HL-60 (cell line): ENCODE results near the gene IFIT5.
"Not testable (repeated sequence)": the region's sequence is repeated elsewhere in the genome, so short reads cannot be mapped to it uniquely, and the experiment has no call there.

Experiments
- DNase-seq, 2 experiments: peaks; one replicate each; pipeline ENCODE4 v3.0.0-alpha.2; 2010 to 2020; ENCODE audit warnings: low read depth in 1 of 2, low spot score in 1 of 2
- H3K27ac ChIP-seq: fragments of 250-450 bp; sonication (Bioruptor Pico); replicated peaks from 2 replicates; pipeline ENCODE4 v1.5.1; 2020; ENCODE audit warnings: mild to moderate bottlenecking, moderate library complexity
- H3K27me3 ChIP-seq: fragments of 250-450 bp; sonication (Bioruptor Pico); 2 replicates; pipeline ENCODE4 v1.5.1; 2021; ENCODE audit warnings: mild to moderate bottlenecking, moderate library complexity; ENCODE audit not compliant: insufficient read depth, poor library complexity, severe bottlenecking
- H3K4me3 ChIP-seq: replicated peaks from 2 replicates; pipeline ENCODE4 v1.5.1; 2011; ENCODE audit warnings: mild to moderate bottlenecking, control low read depth, low read length; ENCODE audit not compliant: insufficient read depth
- GABPA ChIP-seq: IDR thresholded peaks from 2 replicates; pipeline ENCODE4 v1.6.1; 2012; ENCODE audit warnings: low read depth
- POLR2AphosphoS5 ChIP-seq: IDR thresholded peaks from 2 replicates; pipeline ENCODE4 v1.6.1; 2012; ENCODE audit warnings: low read depth
- SPI1 ChIP-seq: IDR thresholded peaks from 2 replicates; pipeline ENCODE4 v1.6.1; 2012; ENCODE audit warnings: low read depth, mild to moderate bottlenecking, borderline replicate concordance
- TF ChIP-seq, protein P1 (sequence below): IDR thresholded peaks from 2 replicates; pipeline ENCODE4 v1.6.1; 2012; ENCODE audit warnings: low read depth; ENCODE audit not compliant: insufficient replicate concordance
- TF ChIP-seq, protein P2 (sequence below): IDR thresholded peaks from one replicate; pipeline ENCODE4 v1.5.1; 2011; ENCODE audit warnings: low read length, control low read depth, inconsistent platforms; ENCODE audit not compliant: insufficient read depth

IFIT5 gene

DNA sequence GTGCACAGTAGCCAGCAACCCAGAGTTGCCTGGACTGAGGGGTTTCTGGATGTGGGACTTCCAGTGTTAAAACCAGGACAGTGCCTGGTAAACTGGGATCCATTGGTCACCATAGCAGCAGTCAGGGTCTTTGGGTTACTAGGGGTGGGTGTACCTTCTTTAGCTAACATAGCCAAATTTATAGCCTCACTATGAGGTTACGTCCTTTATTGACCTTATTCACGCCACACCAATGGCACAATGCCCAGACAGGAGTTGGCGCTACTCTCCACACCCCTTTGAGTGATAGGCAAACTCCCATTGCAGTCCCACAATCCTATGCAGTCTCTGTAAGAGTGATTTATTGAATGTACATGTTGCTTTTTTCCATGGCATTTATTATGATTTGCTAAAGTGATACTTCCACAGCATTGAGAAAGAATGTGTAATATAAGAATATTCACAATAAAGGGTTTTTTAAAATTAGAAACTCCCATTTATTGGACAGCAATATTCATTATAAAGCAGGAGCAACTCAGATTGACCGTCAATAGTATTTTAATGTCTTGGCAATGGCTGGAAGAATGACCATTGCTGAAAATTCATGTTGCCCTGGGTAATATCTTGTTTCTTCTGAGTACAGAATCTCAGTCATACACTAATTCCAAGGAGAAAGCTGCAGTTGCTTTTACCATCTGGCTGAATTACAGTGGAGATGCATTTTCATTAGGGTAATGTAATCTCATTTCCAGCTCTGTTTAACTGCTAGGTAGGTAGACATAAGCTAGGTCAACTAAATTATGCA, 26.1 kb downstream of the IFIT5 start:
- TF ChIP-seq POLR2AphosphoS5 (no peak), GABPA (no peak), SPI1 (no peak)
- TF ChIP-seq, protein P1, sequence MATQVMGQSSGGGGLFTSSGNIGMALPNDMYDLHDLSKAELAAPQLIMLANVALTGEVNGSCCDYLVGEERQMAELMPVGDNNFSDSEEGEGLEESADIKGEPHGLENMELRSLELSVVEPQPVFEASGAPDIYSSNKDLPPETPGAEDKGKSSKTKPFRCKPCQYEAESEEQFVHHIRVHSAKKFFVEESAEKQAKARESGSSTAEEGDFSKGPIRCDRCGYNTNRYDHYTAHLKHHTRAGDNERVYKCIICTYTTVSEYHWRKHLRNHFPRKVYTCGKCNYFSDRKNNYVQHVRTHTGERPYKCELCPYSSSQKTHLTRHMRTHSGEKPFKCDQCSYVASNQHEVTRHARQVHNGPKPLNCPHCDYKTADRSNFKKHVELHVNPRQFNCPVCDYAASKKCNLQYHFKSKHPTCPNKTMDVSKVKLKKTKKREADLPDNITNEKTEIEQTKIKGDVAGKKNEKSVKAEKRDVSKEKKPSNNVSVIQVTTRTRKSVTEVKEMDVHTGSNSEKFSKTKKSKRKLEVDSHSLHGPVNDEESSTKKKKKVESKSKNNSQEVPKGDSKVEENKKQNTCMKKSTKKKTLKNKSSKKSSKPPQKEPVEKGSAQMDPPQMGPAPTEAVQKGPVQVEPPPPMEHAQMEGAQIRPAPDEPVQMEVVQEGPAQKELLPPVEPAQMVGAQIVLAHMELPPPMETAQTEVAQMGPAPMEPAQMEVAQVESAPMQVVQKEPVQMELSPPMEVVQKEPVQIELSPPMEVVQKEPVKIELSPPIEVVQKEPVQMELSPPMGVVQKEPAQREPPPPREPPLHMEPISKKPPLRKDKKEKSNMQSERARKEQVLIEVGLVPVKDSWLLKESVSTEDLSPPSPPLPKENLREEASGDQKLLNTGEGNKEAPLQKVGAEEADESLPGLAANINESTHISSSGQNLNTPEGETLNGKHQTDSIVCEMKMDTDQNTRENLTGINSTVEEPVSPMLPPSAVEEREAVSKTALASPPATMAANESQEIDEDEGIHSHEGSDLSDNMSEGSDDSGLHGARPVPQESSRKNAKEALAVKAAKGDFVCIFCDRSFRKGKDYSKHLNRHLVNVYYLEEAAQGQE: no peak
- TF ChIP-seq, protein P2, sequence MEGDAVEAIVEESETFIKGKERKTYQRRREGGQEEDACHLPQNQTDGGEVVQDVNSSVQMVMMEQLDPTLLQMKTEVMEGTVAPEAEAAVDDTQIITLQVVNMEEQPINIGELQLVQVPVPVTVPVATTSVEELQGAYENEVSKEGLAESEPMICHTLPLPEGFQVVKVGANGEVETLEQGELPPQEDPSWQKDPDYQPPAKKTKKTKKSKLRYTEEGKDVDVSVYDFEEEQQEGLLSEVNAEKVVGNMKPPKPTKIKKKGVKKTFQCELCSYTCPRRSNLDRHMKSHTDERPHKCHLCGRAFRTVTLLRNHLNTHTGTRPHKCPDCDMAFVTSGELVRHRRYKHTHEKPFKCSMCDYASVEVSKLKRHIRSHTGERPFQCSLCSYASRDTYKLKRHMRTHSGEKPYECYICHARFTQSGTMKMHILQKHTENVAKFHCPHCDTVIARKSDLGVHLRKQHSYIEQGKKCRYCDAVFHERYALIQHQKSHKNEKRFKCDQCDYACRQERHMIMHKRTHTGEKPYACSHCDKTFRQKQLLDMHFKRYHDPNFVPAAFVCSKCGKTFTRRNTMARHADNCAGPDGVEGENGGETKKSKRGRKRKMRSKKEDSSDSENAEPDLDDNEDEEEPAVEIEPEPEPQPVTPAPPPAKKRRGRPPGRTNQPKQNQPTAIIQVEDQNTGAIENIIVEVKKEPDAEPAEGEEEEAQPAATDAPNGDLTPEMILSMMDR: no peak
- Histone ChIP-seq H3K27me3 (no peaks in the 10 kb centered on the region), H3K4me3 (no peak overlapping the region), H3K27ac (no peak overlapping the region)
- no peak for DNase-seq

DNA sequence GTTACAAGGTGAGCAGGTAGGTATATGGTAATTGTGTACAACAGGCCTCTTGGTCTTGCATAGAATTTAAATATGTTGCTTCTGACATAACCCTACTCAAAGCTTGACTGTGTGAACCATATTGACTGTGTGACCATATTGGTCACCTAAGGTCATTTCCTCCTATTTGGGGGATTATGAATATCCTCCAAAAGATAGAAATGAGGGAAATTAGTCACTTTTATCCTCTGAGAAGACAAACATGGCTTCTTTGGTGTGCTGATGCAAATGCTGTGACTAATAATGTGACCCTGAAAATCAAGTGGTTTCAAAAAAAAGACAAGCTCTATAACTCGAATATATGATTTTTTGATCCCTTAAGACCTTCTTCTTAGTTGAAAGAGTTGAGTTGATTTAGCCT, 27.9 kb downstream of the IFIT5 start:
- TF ChIP-seq GABPA (no peak), SPI1 (no peak), POLR2AphosphoS5 (no peak)
- TF ChIP-seq, protein P2: no peak
- TF ChIP-seq, protein P1: no peak
- Histone ChIP-seq H3K4me3 (no peak overlapping the region), H3K27me3 (no peaks in the 10 kb centered on the region), H3K27ac (no peak overlapping the region)
- DNase-seq: no peak

DNA sequence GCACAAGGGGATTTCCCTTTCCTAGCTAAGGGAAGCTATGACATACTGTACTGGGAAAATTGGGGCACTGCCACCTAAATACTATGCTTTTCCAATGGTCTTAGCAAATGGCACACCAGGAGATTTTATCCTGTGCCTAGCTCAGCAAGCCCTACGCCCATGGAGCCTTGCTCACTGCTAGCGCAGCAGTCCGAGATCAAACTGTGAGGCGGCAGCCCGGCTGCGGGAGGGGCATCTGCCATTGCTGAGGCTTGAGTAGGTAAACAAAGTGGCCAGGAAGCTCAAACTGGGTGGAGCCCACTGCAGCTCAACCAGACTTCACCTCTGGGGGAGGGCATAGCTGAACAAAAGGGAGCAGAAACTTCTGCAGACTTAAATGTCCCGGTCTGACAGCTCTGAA, 30.5 kb downstream of the IFIT5 start:
- H3K4me3 ChIP-seq: not testable (repeated sequence)

DNA sequence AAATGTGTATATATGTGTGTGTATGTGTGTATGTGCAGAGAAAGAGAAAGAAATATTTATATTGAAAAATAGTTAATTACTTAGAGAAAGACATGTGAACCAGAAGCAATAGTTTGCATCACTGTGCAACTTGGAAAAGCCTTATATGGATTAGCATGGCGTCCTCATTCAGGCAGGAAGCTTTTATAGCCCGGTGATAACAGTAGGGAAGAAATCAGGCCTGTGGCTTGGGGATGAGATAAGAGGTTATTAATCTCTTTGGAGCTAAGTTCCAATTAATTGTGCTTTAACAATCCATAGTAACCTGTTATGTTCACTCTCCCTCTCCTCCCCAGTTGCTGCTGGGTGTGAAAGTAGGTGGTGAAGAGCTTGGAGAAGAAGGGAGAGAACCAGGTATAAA, 36.5 kb downstream of the IFIT5 start:
- no peaks in the 10 kb centered on the region for H3K27me3 ChIP-seq
- no peak for DNase-seq
- TF ChIP-seq GABPA (no peak), POLR2AphosphoS5 (no peak), SPI1 (no peak)
- TF ChIP-seq, protein P2: no peak
- TF ChIP-seq, protein P1: no peak
- H3K27ac ChIP-seq: no peak overlapping the region
- H3K4me3 ChIP-seq: no peak overlapping the region

More for the DNA sequence above, 30.5 kb downstream of the IFIT5 start:
- not testable (repeated sequence) for H3K27ac ChIP-seq, DNase-seq, H3K27me3 ChIP-seq
